K562 (cell line): ENCODE data around the gene RACK1. TPM values are rescaled to one million over a fixed set of nuclear protein-coding genes. Genes with fewer than 3 reads are reported as not detected.

Experiments used
- CTBP1 ChIP-seq: fragments of 450-650 bp; IDR thresholded peaks from 2 replicates; pipeline ENCODE4 v1.6.1; 2016; ENCODE audit warnings: borderline replicate concordance
- EP400 ChIP-seq: fragments of 450-650 bp; IDR thresholded peaks from 2 replicates; pipeline ENCODE4 v1.6.1; 2017; ENCODE audit warnings: antibody characterized with exemption, mild to moderate bottlenecking, moderate library complexity
- KDM2B ChIP-seq: fragments of 250-450 bp; sonication (Bioruptor Pico); IDR thresholded peaks from 2 replicates; pipeline ENCODE4 v1.8.0; 2021; ENCODE audit warnings: mild to moderate bottlenecking, moderate library complexity
- MBD2 ChIP-seq: sonication (generic); IDR thresholded peaks from 2 replicates; pipeline ENCODE4 v1.6.1; 2016; ENCODE audit warnings: low read depth, borderline replicate concordance
- MTA3 ChIP-seq: fragments of 450-650 bp; formaldehyde crosslinking; IDR thresholded peaks from 2 replicates; pipeline ENCODE4 v1.6.1; 2017; ENCODE audit warnings: mild to moderate bottlenecking, borderline replicate concordance
- PHF8 ChIP-seq: fragments of 200-600 bp; sonication (generic); IDR thresholded peaks from 2 replicates; pipeline ENCODE4 v1.6.1; 2012; ENCODE audit warnings: mixed run types, mild to moderate bottlenecking, inconsistent platforms, low read length, moderate library complexity, borderline replicate concordance
- RFX1 ChIP-seq: fragments of 450-650 bp; IDR thresholded peaks from 2 replicates; pipeline ENCODE4 v1.6.1; 2016; ENCODE audit warnings: mild to moderate bottlenecking, moderate library complexity
- polyA plus RNA-seq, 8 experiments: library from polyadenylated mRNA; depleted of rRNA in 4 of 8; stranded (reverse) in 5 of 8; unstranded in 3 of 8; fragments of >200 nt; fragmentation: Nextera tagmentation in 2 of 8; fragmentation: Illumina TruSeq in 1 of 8; extraction: Ambion mirVana in 2 of 8; extraction: Trizol in 1 of 8; gene quantifications; 2 replicates each; pipeline versions ENCODE4 v1.2.1 to v1.2.3, GENCODE V29; 2011 to 2014; ENCODE audit warnings: inconsistent platforms in 1 of 8, missing spikeins in 1 of 8
- total RNA-seq, 7 experiments: library from RNA; depleted of rRNA in 6 of 7; stranded (reverse); fragments of >200 nt in 6 of 7; fragmentation: Illumina TruSeq in 2 of 7; extraction: Trizol in 2 of 7; gene quantifications; 2 replicates each; pipeline versions ENCODE4 v1.2.1 to v1.2.3, GENCODE V29; 2011 to 2021; ENCODE audit warnings: low replicate concordance in 1 of 7
- TF ChIP-seq, protein P1 (sequence below): fragments of 450-650 bp; formaldehyde crosslinking; conservative IDR thresholded peaks from 2 replicates; pipeline ENCODE4 v1.4.0; 2022; ENCODE audit warnings: mild to moderate bottlenecking, missing genetic modification characterization
- TF ChIP-seq, protein P2 (sequence below): fragments of 250-450 bp; sonication (Bioruptor Pico); IDR thresholded peaks from 2 replicates; pipeline ENCODE4 v1.8.0; 2022; ENCODE audit warnings: inconsistent platforms, mild to moderate bottlenecking, moderate library complexity, borderline replicate concordance
- TF ChIP-seq, protein P3 (sequence below): fragments of 250-450 bp; sonication (Bioruptor Pico); IDR thresholded peaks from 2 replicates; pipeline ENCODE4 v1.4.0; 2020
- TF ChIP-seq, protein P4 (sequence below): fragments of 450-650 bp; IDR thresholded peaks from 2 replicates; pipeline ENCODE4 v1.6.1; 2016; ENCODE audit warnings: low read depth, mild to moderate bottlenecking, moderate library complexity
- TF ChIP-seq, protein P5 (sequence below): fragments of 450-650 bp; formaldehyde crosslinking; IDR thresholded peaks from 2 replicates; pipeline ENCODE4 v1.4.0; 2020; ENCODE audit warnings: mild to moderate bottlenecking, mixed read lengths
- TF ChIP-seq, protein P6 (sequence below): IDR thresholded peaks from 2 replicates; pipeline ENCODE4 v1.6.1; 2012; ENCODE audit warnings: low read depth, low read length, improper control_type of control experiment, borderline replicate concordance

RACK1 gene
- total and polyA plus RNA-seq, 9 of the 15 experiments (the other 6 are each of a cell fraction or from before 2014, with no cell fraction given) = 2,303 to 5,311 (median 3,833) TPM

DNA sequence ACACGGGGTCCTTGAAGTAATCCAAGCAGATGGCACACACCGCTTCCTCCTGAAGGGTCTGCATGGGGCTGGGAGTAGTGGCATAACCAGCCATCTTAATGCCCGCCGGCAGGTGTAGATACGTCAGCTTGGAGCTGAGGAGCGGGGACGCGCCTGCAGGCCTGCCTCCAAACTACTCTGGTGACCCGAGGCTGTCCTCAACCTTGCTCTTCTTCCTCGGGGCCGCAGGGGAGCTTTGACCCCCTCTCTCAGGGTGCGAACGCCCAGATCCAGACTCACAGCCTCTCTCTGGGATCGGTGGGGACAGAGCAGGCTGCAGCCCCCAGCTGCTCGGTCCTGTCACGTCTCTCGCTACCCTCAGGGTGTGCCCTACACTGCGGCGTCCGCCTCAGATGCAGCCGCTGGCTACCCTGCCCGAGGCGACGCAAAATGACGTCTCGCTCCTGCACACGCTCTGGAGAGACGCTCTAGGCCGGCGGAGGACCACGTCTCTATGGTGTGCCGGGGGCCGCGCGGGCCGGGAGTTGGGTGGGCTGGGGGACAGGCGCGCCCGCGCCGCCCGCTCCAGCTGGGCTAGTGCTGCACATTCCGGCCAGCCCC lies 17.1 kb upstream of the RACK1 start, which contains the start of gene TRIM52 (continued):
- TF ChIP-seq, protein P1, sequence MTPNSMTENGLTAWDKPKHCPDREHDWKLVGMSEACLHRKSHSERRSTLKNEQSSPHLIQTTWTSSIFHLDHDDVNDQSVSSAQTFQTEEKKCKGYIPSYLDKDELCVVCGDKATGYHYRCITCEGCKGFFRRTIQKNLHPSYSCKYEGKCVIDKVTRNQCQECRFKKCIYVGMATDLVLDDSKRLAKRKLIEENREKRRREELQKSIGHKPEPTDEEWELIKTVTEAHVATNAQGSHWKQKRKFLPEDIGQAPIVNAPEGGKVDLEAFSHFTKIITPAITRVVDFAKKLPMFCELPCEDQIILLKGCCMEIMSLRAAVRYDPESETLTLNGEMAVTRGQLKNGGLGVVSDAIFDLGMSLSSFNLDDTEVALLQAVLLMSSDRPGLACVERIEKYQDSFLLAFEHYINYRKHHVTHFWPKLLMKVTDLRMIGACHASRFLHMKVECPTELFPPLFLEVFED (CRISPR knock-in tag) = no peak
- peak; percentile 76 for TF ChIP-seq MTA3
- peak; percentile 87 for TF ChIP-seq EP400
- TF ChIP-seq PHF8 = peak; percentile 55; the same call in 1 of the 2 replicates
- TF ChIP-seq, protein P2, sequence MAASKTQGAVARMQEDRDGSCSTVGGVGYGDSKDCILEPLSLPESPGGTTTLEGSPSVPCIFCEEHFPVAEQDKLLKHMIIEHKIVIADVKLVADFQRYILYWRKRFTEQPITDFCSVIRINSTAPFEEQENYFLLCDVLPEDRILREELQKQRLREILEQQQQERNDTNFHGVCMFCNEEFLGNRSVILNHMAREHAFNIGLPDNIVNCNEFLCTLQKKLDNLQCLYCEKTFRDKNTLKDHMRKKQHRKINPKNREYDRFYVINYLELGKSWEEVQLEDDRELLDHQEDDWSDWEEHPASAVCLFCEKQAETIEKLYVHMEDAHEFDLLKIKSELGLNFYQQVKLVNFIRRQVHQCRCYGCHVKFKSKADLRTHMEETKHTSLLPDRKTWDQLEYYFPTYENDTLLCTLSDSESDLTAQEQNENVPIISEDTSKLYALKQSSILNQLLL (CRISPR knock-in tag) = no peak
- peak; percentile 76 for TF ChIP-seq CTBP1
- TF ChIP-seq, protein P3, sequence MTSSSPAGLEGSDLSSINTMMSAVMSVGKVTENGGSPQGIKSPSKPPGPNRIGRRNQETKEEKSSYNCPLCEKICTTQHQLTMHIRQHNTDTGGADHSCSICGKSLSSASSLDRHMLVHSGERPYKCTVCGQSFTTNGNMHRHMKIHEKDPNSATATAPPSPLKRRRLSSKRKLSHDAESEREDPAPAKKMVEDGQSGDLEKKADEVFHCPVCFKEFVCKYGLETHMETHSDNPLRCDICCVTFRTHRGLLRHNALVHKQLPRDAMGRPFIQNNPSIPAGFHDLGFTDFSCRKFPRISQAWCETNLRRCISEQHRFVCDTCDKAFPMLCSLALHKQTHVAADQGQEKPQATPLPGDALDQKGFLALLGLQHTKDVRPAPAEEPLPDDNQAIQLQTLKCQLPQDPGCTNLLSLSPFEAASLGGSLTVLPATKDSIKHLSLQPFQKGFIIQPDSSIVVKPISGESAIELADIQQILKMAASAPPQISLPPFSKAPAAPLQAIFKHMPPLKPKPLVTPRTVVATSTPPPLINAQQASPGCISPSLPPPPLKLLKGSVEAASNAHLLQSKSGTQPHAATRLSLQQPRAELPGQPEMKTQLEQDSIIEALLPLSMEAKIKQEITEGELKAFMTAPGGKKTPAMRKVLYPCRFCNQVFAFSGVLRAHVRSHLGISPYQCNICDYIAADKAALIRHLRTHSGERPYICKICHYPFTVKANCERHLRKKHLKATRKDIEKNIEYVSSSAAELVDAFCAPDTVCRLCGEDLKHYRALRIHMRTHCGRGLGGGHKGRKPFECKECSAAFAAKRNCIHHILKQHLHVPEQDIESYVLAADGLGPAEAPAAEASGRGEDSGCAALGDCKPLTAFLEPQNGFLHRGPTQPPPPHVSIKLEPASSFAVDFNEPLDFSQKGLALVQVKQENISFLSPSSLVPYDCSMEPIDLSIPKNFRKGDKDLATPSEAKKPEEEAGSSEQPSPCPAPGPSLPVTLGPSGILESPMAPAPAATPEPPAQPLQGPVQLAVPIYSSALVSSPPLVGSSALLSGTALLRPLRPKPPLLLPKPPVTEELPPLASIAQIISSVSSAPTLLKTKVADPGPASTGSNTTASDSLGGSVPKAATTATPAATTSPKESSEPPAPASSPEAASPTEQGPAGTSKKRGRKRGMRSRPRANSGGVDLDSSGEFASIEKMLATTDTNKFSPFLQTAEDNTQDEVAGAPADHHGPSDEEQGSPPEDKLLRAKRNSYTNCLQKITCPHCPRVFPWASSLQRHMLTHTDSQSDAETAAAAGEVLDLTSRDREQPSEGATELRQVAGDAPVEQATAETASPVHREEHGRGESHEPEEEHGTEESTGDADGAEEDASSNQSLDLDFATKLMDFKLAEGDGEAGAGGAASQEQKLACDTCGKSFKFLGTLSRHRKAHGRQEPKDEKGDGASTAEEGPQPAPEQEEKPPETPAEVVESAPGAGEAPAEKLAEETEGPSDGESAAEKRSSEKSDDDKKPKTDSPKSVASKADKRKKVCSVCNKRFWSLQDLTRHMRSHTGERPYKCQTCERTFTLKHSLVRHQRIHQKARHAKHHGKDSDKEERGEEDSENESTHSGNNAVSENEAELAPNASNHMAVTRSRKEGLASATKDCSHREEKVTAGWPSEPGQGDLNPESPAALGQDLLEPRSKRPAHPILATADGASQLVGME = 0 out of 2 replicates have a peak, but pooled peaks have one; percentile 12
- TF ChIP-seq, protein P4, sequence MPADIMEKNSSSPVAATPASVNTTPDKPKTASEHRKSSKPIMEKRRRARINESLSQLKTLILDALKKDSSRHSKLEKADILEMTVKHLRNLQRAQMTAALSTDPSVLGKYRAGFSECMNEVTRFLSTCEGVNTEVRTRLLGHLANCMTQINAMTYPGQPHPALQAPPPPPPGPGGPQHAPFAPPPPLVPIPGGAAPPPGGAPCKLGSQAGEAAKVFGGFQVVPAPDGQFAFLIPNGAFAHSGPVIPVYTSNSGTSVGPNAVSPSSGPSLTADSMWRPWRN = no peak
- no peak for TF ChIP-seq RFX1
- TF ChIP-seq KDM2B (CRISPR knock-in tag) = no peak
- peak; percentile 78; the same call in 1 of the 2 replicates for TF ChIP-seq MBD2
- TF ChIP-seq, protein P5, sequence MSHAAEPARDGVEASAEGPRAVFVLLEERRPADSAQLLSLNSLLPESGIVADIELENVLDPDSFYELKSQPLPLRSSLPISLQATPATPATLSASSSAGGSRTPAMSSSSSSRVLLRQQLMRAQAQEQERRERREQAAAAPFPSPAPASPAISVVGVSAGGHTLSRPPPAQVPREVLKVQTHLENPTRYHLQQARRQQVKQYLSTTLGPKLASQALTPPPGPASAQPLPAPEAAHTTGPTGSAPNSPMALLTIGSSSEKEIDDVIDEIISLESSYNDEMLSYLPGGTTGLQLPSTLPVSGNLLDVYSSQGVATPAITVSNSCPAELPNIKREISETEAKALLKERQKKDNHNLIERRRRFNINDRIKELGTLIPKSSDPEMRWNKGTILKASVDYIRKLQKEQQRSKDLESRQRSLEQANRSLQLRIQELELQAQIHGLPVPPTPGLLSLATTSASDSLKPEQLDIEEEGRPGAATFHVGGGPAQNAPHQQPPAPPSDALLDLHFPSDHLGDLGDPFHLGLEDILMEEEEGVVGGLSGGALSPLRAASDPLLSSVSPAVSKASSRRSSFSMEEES = 0 out of 2 replicates have a peak, but pooled peaks have one; percentile 1
- TF ChIP-seq, protein P6, sequence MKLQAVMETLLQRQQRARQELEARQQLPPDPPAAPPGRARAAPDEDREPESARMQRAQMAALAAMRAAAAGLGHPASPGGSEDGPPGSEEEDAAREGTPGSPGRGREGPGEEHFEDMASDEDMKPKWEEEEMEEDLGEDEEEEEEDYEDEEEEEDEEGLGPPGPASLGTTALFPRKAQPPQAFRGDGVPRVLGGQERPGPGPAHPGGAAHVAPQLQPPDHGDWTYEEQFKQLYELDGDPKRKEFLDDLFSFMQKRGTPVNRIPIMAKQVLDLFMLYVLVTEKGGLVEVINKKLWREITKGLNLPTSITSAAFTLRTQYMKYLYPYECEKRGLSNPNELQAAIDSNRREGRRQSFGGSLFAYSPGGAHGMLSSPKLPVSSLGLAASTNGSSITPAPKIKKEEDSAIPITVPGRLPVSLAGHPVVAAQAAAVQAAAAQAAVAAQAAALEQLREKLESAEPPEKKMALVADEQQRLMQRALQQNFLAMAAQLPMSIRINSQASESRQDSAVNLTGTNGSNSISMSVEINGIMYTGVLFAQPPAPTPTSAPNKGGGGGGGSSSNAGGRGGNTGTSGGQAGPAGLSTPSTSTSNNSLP = no peak
